Measurements from ENCODE around the gene SDCBP2. TPM values are rescaled to one million over a fixed set of nuclear protein-coding genes. Genes with fewer than 3 reads are reported as not detected.

The SDCBP2 gene
- total RNA-seq, 1 donor from 2014 or later = 10.8 TPM

DNA sequence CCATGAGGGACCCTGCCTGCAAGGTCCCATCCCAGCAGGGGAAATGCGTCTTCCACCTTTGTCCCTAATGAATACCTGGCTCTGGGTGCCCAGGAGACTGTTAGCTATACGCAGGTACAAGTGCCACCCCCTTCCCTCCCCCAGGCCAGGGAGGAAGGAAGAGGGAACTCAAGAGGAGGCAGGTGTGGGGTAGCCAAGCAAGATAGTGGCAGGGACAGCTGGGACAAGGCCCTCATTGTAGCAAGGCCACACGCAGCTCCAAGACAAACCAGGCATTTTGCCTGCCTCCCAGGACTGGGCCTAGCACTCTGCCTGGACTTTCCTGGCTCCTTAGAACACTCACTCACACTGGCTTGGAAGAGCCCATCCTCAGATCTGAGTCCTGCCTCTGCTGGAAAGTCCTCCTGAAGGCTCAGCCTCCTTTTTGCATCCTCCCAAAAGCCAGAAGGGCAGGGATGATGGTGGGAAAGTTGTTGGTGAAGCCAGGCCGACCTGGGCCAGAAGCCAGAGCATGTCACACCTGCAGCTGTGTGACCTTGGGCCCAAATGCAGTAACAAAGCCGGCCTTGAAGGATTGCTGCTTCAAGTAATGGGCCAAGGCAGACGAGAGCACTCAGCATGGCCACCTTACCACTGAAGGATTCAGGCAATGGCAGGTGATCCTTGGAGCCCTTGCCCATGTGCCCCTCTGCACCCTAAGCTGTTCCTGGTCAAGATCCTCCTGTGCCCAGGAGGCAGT, 35.1 kb downstream of the SDCBP2 start:
- intact Hi-C loops (cut with DNase I) = no loop called here
- H3K27ac ChIP-seq = no peak overlapping the region

DNA sequence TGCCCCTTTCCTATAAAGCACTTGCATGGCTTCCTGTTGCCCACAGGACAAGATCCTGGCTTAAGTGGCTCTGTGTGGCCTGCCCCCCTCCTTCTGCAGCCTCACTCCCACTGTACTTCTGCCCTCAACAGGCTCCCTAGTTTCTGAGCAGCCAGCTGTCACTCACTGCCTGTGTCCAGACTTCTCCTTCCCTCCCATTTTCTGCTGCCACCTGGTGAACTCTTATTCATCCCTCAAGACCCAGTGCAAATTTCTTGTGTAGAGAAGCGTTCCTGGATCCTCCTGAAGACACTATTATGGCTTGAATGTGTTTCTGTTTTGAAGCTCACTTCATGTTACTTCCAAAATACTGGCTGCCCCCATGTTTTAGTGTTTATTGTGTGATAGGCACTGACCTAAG, 36.3 kb downstream of the SDCBP2 start:
- ATAC-seq (no peak), DNase-seq (no peak)
- Histone ChIP-seq H3K4me3 (no peak overlapping the region), H3K4me1 (no peaks in the 10 kb centered on the region), H3K27ac (no peak overlapping the region), H3K27me3 (ENCODE audit: low read depth) (no peaks in the 10 kb centered on the region), H3K36me3 (no peaks in the 10 kb centered on the region), H3K9me3 (no peaks in the 10 kb centered on the region)
- intact Hi-C loops (cut with DNase I) = no loop called here
- TF ChIP-seq, protein P1, sequence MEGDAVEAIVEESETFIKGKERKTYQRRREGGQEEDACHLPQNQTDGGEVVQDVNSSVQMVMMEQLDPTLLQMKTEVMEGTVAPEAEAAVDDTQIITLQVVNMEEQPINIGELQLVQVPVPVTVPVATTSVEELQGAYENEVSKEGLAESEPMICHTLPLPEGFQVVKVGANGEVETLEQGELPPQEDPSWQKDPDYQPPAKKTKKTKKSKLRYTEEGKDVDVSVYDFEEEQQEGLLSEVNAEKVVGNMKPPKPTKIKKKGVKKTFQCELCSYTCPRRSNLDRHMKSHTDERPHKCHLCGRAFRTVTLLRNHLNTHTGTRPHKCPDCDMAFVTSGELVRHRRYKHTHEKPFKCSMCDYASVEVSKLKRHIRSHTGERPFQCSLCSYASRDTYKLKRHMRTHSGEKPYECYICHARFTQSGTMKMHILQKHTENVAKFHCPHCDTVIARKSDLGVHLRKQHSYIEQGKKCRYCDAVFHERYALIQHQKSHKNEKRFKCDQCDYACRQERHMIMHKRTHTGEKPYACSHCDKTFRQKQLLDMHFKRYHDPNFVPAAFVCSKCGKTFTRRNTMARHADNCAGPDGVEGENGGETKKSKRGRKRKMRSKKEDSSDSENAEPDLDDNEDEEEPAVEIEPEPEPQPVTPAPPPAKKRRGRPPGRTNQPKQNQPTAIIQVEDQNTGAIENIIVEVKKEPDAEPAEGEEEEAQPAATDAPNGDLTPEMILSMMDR (IDR thresholded peaks at IDR 0.05) = no peak

More for the DNA sequence above, 35.1 kb downstream of the SDCBP2 start:
- TF ChIP-seq, protein P1 (IDR thresholded peaks at IDR 0.05) = no peak
- Histone ChIP-seq H3K36me3 (no peaks in the 10 kb centered on the region), H3K27me3 (ENCODE audit: low read depth) (no peaks in the 10 kb centered on the region), H3K9me3 (no peaks in the 10 kb centered on the region), H3K4me1 (no peaks in the 10 kb centered on the region), H3K4me3 (no peak overlapping the region)
- no peak for ATAC-seq
- no peak for DNase-seq

DNA sequence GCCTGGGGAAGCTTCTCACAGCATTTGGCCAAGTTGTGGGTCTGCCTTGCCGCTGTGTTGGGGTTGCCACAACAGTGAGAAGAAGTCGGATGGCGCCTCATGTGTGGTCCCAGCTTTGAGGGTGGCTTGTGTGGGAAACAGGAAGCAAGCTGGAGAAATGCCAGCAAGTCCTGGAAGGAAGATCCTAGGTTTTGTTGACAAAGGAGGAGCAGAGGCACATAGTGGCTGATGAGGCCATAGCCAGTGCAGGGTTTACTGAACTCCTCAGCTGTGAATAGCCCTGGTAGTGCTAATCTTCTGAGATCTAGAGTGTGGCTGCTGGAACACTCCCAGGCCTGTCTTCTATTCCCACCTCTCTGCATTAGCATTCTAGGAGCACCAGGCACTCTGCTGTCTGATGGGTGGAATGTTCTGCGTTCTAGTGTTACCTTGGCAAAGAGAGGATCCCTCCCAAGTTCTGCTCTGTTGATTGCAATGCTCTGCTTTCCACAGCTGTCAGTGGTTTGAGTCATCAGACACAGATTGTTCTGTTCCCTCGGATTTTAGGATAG, 37.7 kb downstream of the SDCBP2 start:
- ATAC-seq (no peak), DNase-seq (no peak)
- intact Hi-C loops (cut with DNase I) = no loop called here
- no peaks in the 10 kb centered on the region for H3K36me3 ChIP-seq
- H3K9me3 ChIP-seq = no peaks in the 10 kb centered on the region
- H3K4me1 ChIP-seq = no peaks in the 10 kb centered on the region
- no peak overlapping the region for H3K4me3 ChIP-seq
- no peak overlapping the region for H3K27ac ChIP-seq
- no peaks in the 10 kb centered on the region for H3K27me3 ChIP-seq (ENCODE audit: low read depth)
- TF ChIP-seq, protein P1 (IDR thresholded peaks at IDR 0.05) = no peak

GRCh38 chr20:1287787-1288569, 41.0 kb downstream of the SDCBP2 start:
- Histone ChIP-seq H3K27me3 (ENCODE audit: low read depth) (no peaks in the 10 kb centered on the region), H3K4me3 (no peak overlapping the region), H3K27ac (no peak overlapping the region), H3K9me3 (no peaks in the 10 kb centered on the region), H3K36me3 (no peaks in the 10 kb centered on the region), H3K4me1 (no peaks in the 10 kb centered on the region)
- TF ChIP-seq, protein P1 (IDR thresholded peaks at IDR 0.05) = no peak
- DNase-seq = no peak
- intact Hi-C loops (cut with DNase I) = no loop called here
- ATAC-seq = no peak

DNA sequence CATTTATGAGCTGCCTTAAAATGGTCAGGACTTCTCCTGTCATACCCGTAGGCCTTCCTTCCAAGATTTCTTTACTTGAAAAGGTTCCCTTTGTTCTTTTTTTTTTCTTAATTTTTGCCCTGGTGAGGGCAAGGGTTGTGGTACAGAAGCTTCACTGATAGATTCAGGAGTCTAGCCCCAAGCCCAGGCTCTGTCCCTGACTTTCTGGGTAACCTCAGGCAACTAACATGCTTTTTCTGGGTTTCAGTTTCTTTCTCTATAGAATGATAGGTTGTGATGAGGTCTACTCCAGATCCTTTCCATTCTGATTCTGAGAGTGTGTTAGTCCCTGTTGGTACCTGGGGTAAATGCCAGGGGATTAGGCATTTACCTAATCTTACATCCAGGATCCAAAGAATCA, 41.6 kb downstream of the SDCBP2 start:
- ATAC-seq (no peak), DNase-seq (no peak)
- no peak overlapping the region for H3K4me3 ChIP-seq
- no peaks in the 10 kb centered on the region for H3K36me3 ChIP-seq
- no peak overlapping the region for H3K27ac ChIP-seq
- intact Hi-C loops (cut with DNase I) = no loop called here
- H3K9me3 ChIP-seq = no peaks in the 10 kb centered on the region
- TF ChIP-seq, protein P1 (IDR thresholded peaks at IDR 0.05) = no peak
- H3K27me3 ChIP-seq (ENCODE audit: low read depth) = no peaks in the 10 kb centered on the region
- no peaks in the 10 kb centered on the region for H3K4me1 ChIP-seq

Data from lower lobe of right lung (tissue), 2 donors.